Retinal pigment epithelial cell (primary cell): ENCODE measurements around the gene MYO5B.

Source experiments
- DNase-seq: peaks from one replicate; pipeline ENCODE4 v3.0.0-alpha.2; 2010; ENCODE audit warnings: low read depth
- H3K4me3 ChIP-seq: 2 replicates; pipeline ENCODE4 v1.5.1; 2011; ENCODE audit warnings: mild to moderate bottlenecking, low read length, control low read depth, moderate library complexity
- CTCF ChIP-seq: conservative IDR thresholded peaks from 2 replicates; pipeline ENCODE4 v1.5.1; 2011; ENCODE audit warnings: low read depth, low read length, control low read depth, inconsistent platforms

The MYO5B gene

GRCh38 chr18:50172367-50172766 is 22.6 kb downstream of the MYO5B start:
- no peak overlapping the region for H3K4me3 ChIP-seq
- DNase-seq, result no peak
- TF ChIP-seq CTCF, result no peak

- no peak for TF ChIP-seq CTCF
- no peak overlapping the region for H3K4me3 ChIP-seq
- DNase-seq, result no peak
Measured at GRCh38 chr18:50171406-50171805, 23.5 kb downstream of the MYO5B start.

- no peak for DNase-seq
- peak; percentile 25 for TF ChIP-seq CTCF
- H3K4me3 ChIP-seq, result no peak overlapping the region
Measured at GRCh38 chr18:50170004-50170403, 24.9 kb downstream of the MYO5B start.

DNA sequence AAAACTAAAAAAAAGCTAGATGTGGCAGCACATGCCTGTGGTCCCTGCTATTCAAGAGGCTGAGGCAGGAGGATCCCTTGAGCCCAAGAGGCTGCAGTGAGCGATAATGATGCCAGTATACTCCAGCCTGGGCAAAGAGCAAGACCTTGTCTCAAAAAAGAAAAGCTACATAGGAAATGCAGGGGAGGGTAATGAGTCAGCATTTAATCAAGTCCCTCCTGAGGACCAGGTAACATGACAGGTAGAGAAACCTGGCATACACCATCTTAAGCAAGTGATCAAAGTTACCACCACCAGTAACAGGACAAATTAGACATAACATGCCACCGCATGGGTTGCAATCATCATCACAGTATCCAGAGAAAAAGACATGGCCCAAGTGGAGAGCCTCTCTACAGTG is 25.8 kb downstream of the MYO5B start:
- DNase-seq, result no peak
- no peak overlapping the region for H3K4me3 ChIP-seq
- TF ChIP-seq CTCF, result no peak

DNA sequence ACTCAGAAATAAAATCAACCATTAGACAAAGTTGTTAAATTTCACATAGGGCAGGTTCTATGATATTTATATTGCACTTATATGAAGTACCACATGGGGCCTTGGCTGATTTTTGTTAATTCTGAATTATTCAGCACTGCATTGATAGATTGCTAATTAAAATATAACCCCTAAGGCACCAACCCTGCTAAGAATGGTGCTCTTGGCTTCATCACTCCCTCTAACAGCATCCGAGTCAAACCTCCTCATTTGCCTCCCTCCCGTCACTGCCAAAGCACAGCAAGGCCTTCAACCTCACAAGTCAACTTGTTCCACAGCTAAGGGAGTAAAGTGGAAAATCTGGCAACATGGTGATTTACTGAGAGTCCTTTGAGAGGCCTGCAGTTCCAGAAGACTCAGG is 27.0 kb downstream of the MYO5B start:
- no peak for DNase-seq
- no peak overlapping the region for H3K4me3 ChIP-seq
- TF ChIP-seq CTCF, result no peak

- TF ChIP-seq CTCF, result no peak
- no peak overlapping the region for H3K4me3 ChIP-seq
- DNase-seq, result no peak
Measured at GRCh38 chr18:50166901-50167300, 28.0 kb downstream of the MYO5B start.

DNA sequence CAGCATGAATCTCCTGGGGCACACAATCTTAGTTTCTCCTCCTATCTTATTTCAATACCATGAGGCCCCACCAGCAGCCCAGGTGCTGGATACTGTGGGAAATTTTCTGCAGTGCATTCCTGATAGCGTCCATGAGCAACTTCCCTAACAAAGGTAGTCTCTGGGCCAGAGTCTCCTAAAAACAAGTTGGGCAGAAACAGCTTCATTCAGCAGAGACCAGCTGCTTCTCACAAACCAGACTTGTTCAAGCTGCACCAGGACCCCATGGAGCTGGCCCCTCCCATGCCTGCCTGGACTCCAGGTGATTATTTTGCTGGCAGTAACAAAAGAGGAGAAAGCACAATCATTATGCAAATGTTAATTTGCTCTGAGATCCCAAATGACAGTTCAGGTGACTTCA is 31.4 kb downstream of the MYO5B start:
- no peak for TF ChIP-seq CTCF
- DNase-seq, result no peak
- H3K4me3 ChIP-seq, result no peak overlapping the region
